ENCODE results near the gene SAMD13. TPM values are rescaled to one million over a fixed set of nuclear protein-coding genes. Genes with fewer than 3 reads are reported as not detected.

Gene SAMD13
- total and polyA plus RNA-seq, 2 of the 8 experiments (the other 6 are each of a cell fraction or from before 2014, with no cell fraction given): 0.86 to 2.3 TPM

DNA sequence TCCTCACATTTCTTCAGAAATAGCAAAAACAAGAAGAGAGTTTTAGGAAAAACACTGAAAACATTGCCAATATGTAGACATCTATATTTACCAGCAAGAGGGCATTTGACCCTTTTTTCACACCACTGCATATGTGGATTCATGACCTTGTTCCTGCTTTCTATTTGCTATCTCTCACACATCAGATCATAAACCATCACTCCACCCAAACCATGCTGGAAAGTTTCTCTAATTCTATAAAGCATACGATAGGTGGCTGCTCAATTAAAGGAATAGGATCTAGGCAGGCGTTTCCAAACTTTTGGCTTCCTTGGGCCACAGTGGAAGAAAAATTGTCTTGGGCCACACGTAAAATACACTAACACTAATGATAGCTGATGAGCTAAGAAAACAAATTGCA, 35.6 kb upstream of the SAMD13 start:
- TF ChIP-seq, protein P1, sequence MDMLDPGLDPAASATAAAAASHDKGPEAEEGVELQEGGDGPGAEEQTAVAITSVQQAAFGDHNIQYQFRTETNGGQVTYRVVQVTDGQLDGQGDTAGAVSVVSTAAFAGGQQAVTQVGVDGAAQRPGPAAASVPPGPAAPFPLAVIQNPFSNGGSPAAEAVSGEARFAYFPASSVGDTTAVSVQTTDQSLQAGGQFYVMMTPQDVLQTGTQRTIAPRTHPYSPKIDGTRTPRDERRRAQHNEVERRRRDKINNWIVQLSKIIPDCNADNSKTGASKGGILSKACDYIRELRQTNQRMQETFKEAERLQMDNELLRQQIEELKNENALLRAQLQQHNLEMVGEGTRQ (IDR thresholded peaks at IDR 0.05; ENCODE audit: low read length): no peak
- no peak for TF ChIP-seq SIX5 (IDR thresholded peaks at IDR 0.05; ENCODE audit: low read depth, low read length)
- TF ChIP-seq RFX5 (IDR thresholded peaks at IDR 0.05; ENCODE audit: borderline replicate concordance, low read depth, low read length): no peak
- TF ChIP-seq TAF7 (optimal IDR thresholded peaks at IDR 0.05; ENCODE audit: borderline replicate concordance, low read depth, low read length): no peak
- TF ChIP-seq GABPA (IDR thresholded peaks at IDR 0.05; ENCODE audit: borderline replicate concordance, insufficient read depth, low read length): no peak
- no peak for TF ChIP-seq SP4 (IDR thresholded peaks at IDR 0.05; ENCODE audit: low read length)
- no peak for TF ChIP-seq SIN3A (conservative IDR thresholded peaks at IDR 0.05 in 1 of 2, IDR thresholded peaks at IDR 0.05 in 1 of 2; ENCODE audit: low read depth in 1 of 2, low read length in 2 of 2)
- TF ChIP-seq BACH1 (IDR thresholded peaks at IDR 0.05; ENCODE audit: low read length): no peak
- no peak for TF ChIP-seq SAP30 (IDR thresholded peaks at IDR 0.05; ENCODE audit: insufficient read depth, insufficient replicate concordance, low read length)
- TF ChIP-seq HDAC6 (IDR thresholded peaks at IDR 0.05; ENCODE audit: low read depth, low read length): no peak
- no peak for TF ChIP-seq CHD2 (IDR thresholded peaks at IDR 0.05; ENCODE audit: low read length)

More for the DNA sequence above, 35.6 kb upstream of the SAMD13 start:
- H2AFZ ChIP-seq (ENCODE audit: low read length): no peak overlapping the region
- DNase-seq (ENCODE audit: low read depth in 1 of 2, low spot score in 2 of 2): no peak
- H3K27ac ChIP-seq (ENCODE audit: low read depth, low read length): no peak overlapping the region
- H3K18ac ChIP-seq (ENCODE audit: extremely low read depth, low read length): no peak overlapping the region
- no peaks in the 10 kb centered on the region for H3K36me3 ChIP-seq (ENCODE audit: control insufficient read depth in 2 of 4, insufficient read depth in 4 of 4, low read length in 3 of 4)
- H3K4me1 ChIP-seq (replicated peaks in 1 of 4; ENCODE audit: control insufficient read depth in 3 of 4, insufficient read depth in 4 of 4, low read length in 3 of 4): peaks cover 0 to under 1% (median 0%) of the 10 kb centered on the region in 4 experiments; a peak in 1 of 7 replicates
- H3K9ac ChIP-seq (replicated peaks in 1 of 4; ENCODE audit: extremely low read depth in 1 of 4, low read depth in 3 of 4, low read length in 3 of 4): no peak overlapping the region
- no peak overlapping the region for H3K4me2 ChIP-seq (ENCODE audit: insufficient read depth in 1 of 2, low read depth in 2 of 2, low read length in 2 of 2)
- H3K23me2 ChIP-seq (ENCODE audit: low read depth, low read length): no peaks in the 10 kb centered on the region; the same call in 1 of the 2 replicates
- H4K20me1 ChIP-seq (replicated peaks in 1 of 2; ENCODE audit: control insufficient read depth in 1 of 2, insufficient read depth in 2 of 2, low read length in 2 of 2): no peaks in the 10 kb centered on the region
- H3K4ac ChIP-seq (replicated peaks; ENCODE audit: insufficient read length, low read depth, low read length): no peak overlapping the region
- no peak overlapping the region for H3K56ac ChIP-seq (replicated peaks; ENCODE audit: insufficient read length, low read depth, low read length)
- 98% methylated on average over 3 of the region's 3 CpGs; no CpG with 5 or more reads in 1 of the 2 experiments for whole genome bisulfite sequencing, 2 experiments (ENCODE audit: extremely low coverage in 1 of 2, insufficient coverage in 1 of 2, insufficient read length in 1 of 2, insufficient replicate concordance in 2 of 2, low coverage in 1 of 2, low lambda C conversion rate in 2 of 2, missing lambda C conversion rate in 1 of 2)
- no peak overlapping the region for H4K91ac ChIP-seq (replicated peaks; ENCODE audit: insufficient read length, low read length)
- H4K5ac ChIP-seq (ENCODE audit: insufficient read length, low read depth, low read length): no peak overlapping the region
- no peak overlapping the region for H2BK15ac ChIP-seq (ENCODE audit: low read length)
- ChIA-PET CTCF (ENCODE audit: partially characterized antibody) (interaction anchor here (0.7 to 1.4 kb wide), 5 partner anchors 11 to 511 kb away, joined by 3 to 4 read pairs (median 3); no protein-coding TSS in a partner anchor), POLR2A (ENCODE audit: partially characterized antibody) (interaction anchor here (0.7 kb wide), 1 partner anchor 567 kb away, joined by 3 read pairs; no protein-coding TSS in a partner anchor)
- H4K8ac ChIP-seq (ENCODE audit: extremely low read depth, insufficient read depth, low read length): no peak overlapping the region
- H3K79me2 ChIP-seq (ENCODE audit: control insufficient read depth in 1 of 2, insufficient read depth in 2 of 2, low read length in 2 of 2): no peaks in the 10 kb centered on the region
- H2BK120ac ChIP-seq (replicated peaks; ENCODE audit: low read depth, low read length): no peak overlapping the region
- no peaks in the 10 kb centered on the region for H3K27me3 ChIP-seq (replicated peaks in 1 of 4; ENCODE audit: control insufficient read depth in 3 of 4, extremely low read depth in 1 of 4, insufficient read depth in 3 of 4, low read length in 3 of 4)
- H2AK5ac ChIP-seq (ENCODE audit: low read depth, low read length): no peak overlapping the region
- no peaks in the 10 kb centered on the region for H3K9me3 ChIP-seq (ENCODE audit: insufficient read depth in 2 of 2, low read depth in 1 of 2, low read length in 1 of 2)
- H2BK5ac ChIP-seq (ENCODE audit: low read depth, low read length): no peak overlapping the region
- no peaks in the 10 kb centered on the region for H3K79me1 ChIP-seq (ENCODE audit: low read depth, low read length)
- no peak overlapping the region for H3K4me3 ChIP-seq (ENCODE audit: extremely low read depth in 1 of 4, insufficient read depth in 2 of 4, low read depth in 3 of 4, low read length in 4 of 4)
- FAIRE-seq: no peak
- H2BK20ac ChIP-seq (ENCODE audit: low read length): no peak overlapping the region
- H3K14ac ChIP-seq (ENCODE audit: insufficient read length): no peak overlapping the region
- H3K23ac ChIP-seq (ENCODE audit: insufficient read length): no peak overlapping the region
- H2BK12ac ChIP-seq (ENCODE audit: low read depth, low read length): no peak overlapping the region
